Stomach (tissue), 4 donors: Measurements from ENCODE around the gene SYNPO2.
"Not testable (repeated sequence)": the region's sequence is repeated elsewhere in the genome, so short reads cannot be mapped to it uniquely, and the experiment has no call there.

ENCODE experiments used
- EP300 ChIP-seq: sonication (generic); formaldehyde crosslinking; IDR thresholded peaks from one replicate; pipeline ENCODE4 v1.6.1; 2017; ENCODE audit warnings: antibody characterized with exemption
- POLR2A ChIP-seq, 4 donors: fragments of 450-650 bp; IDR thresholded peaks; one replicate each; pipeline ENCODE4 v1.6.1; 2016; ENCODE audit warnings: antibody characterized with exemption in 4 of 4, control low read depth in 2 of 4, mild to moderate bottlenecking in 1 of 4, moderate library complexity in 1 of 4
- POLR2AphosphoS5 ChIP-seq, 3 donors: sonication (generic); formaldehyde crosslinking; IDR thresholded peaks; one replicate each; pipeline ENCODE4 v1.6.1; 2016; ENCODE audit warnings: antibody characterized with exemption in 3 of 3

DNA sequence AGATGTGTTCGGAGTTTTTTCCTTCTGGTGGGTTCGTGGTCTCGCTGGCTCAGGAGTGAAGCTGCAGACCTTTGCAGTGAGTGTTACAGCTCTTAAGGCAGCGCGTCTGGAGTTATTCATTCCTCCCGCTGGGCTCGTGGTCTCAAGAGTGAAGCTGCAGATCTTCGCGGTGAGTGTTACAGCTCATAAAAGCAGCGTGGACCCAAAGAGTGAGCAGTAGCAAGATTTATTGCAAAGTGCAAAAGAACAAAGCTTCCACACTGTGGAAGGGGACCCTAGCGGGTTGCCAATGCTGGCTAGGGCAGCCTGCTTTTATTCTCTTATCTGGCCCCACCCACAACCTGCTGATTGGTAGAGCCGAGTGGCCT lies 87.5 kb downstream of the SYNPO2 start:
- TF ChIP-seq EP300; POLR2AphosphoS5 (IDR thresholded peaks at IDR 0.05); POLR2A (IDR thresholded peaks at IDR 0.05): not testable (repeated sequence)
